K562 (cell line): Measurements from ENCODE around the gene RHEBL1. TPM values are rescaled to one million over a fixed set of nuclear protein-coding genes. Genes with fewer than 3 reads are reported as not detected.

Experiments used
- ATAC-seq: fragments of 200-7000 bp; cut with Tn5 transposase; 3 replicates; pipeline ENCODE4 v1.9.1; 2020; ENCODE audit warnings: moderate library complexity
- BruUV-seq: library from RNA; stranded (reverse); fragments of 400-500 nt; replicated peaks from 2 replicates; lab custom pipeline; 2021; lab: Mats Ljungman, UMichigan
- CTCF ChIA-PET: fragments of 300-600 bp; formaldehyde crosslinking; extraction: SDS; loops from one replicate; lab custom pipeline; 2021; ENCODE audit warnings: low intra/inter-chr PET ratio; lab: Yijun Ruan, JAX
- POLR2A ChIA-PET: fragments of 300-600, 350-650 bp; sonication (Branson Sonifier 250); formaldehyde crosslinking; extraction: SDS; loops from one replicate; lab custom pipeline; 2021; ENCODE audit warnings: antibody characterized with exemption, inconsistent platforms; lab: Yijun Ruan, JAX
- DNase-seq, 4 experiments: peaks; one replicate each; pipeline versions ENCODE4 v3.0.0 to v3.0.0-alpha.2; 2011 to 2018; ENCODE audit warnings: low spot score in 3 of 4, mixed read lengths in 3 of 4; ENCODE audit errors: extremely low read depth in 1 of 4
- FAIRE-seq: peaks from 2 replicates; lab custom pipeline; 2011; peaks lifted over from hg19 to GRCh38; lab: Jason Lieb, UNC
- H2AFZ ChIP-seq: 2 replicates; pipeline ENCODE4 v1.6.0; 2011; ENCODE audit warnings: low read depth, low read length, control low read depth, inconsistent platforms
- H3K27ac ChIP-seq: fragments of 200-600 bp; 3 replicates; pipeline ENCODE4 v1.8.0; 2011; ENCODE audit warnings: low read depth, mild to moderate bottlenecking, control low read depth, inconsistent platforms, low read length, moderate library complexity, mixed read lengths; ENCODE audit errors: extremely low read depth
- H3K27me3 ChIP-seq, 2 experiments: fragments of 300-600 bp in 1 of 2; 2 replicates in 1 of 2; 3 replicates in 1 of 2; pipeline versions ENCODE4 v1.6.0 to v1.8.0; 2011; ENCODE audit warnings: inconsistent platforms in 2 of 2, low read length in 2 of 2, mild to moderate bottlenecking in 1 of 2, mixed read lengths in 1 of 2, moderate library complexity in 1 of 2; ENCODE audit not compliant: control insufficient read depth in 2 of 2, insufficient read depth in 2 of 2
- H3K36me3 ChIP-seq: fragments of 300-600 bp; 3 replicates; pipeline ENCODE4 v1.8.0; 2011; ENCODE audit warnings: mild to moderate bottlenecking, low read length, inconsistent platforms; ENCODE audit not compliant: control insufficient read depth, insufficient read depth
- H3K4me1 ChIP-seq, 2 experiments: fragments of 200-600 bp in 1 of 2; replicated peaks in 1 of 2; 2 replicates in 1 of 2; 3 replicates in 1 of 2; pipeline versions ENCODE4 v1.5.1 to v1.8.0; 2011; ENCODE audit warnings: inconsistent platforms in 2 of 2, low read length in 2 of 2, mild to moderate bottlenecking in 1 of 2, mixed read lengths in 1 of 2, moderate library complexity in 1 of 2; ENCODE audit not compliant: control insufficient read depth in 2 of 2, insufficient read depth in 2 of 2
- H3K4me2 ChIP-seq: 2 replicates; pipeline ENCODE4 v1.6.1; 2011; ENCODE audit warnings: low read length, control low read depth, inconsistent platforms, mixed read lengths; ENCODE audit not compliant: insufficient read depth
- H3K4me3 ChIP-seq: fragments of 200-600 bp; sonication (generic), shearing (Covaris generic); 2 replicates; pipeline ENCODE4 v1.5.1; 2016; ENCODE audit warnings: control low read depth, inconsistent platforms
- H3K79me2 ChIP-seq: fragments of 200-600 bp; 3 replicates; pipeline ENCODE4 v1.8.0; 2011; ENCODE audit warnings: low read length, inconsistent platforms; ENCODE audit not compliant: control insufficient read depth, insufficient read depth
- H3K9ac ChIP-seq, 2 experiments: 2 replicates each; pipeline versions ENCODE4 v1.6.0 to v1.6.1; 2011; ENCODE audit warnings: low read depth in 2 of 2, low read length in 2 of 2, control low read depth in 1 of 2, inconsistent platforms in 1 of 2, mild to moderate bottlenecking in 1 of 2, mixed read lengths in 1 of 2; ENCODE audit not compliant: insufficient read depth in 1 of 2
- H3K9me1 ChIP-seq: one replicate; pipeline ENCODE4 v1.6.0; 2011; ENCODE audit warnings: inconsistent platforms, mild to moderate bottlenecking, low read length, moderate library complexity; ENCODE audit not compliant: control insufficient read depth, insufficient read depth
- H3K9me3 ChIP-seq: replicated peaks from 2 replicates; pipeline ENCODE4 v1.5.1; 2011; ENCODE audit warnings: low read depth, low read length, inconsistent platforms; ENCODE audit not compliant: control insufficient read depth, insufficient read depth
- H4K20me1 ChIP-seq: replicated peaks from 2 replicates; pipeline ENCODE4 v1.6.1; 2011; ENCODE audit warnings: low read length, inconsistent platforms, mixed read lengths; ENCODE audit not compliant: control insufficient read depth, insufficient read depth
- BRD9 ChIP-seq: fragments of 450-650 bp; IDR thresholded peaks from 2 replicates; pipeline ENCODE4 v1.6.1; 2018; ENCODE audit warnings: low read depth; ENCODE audit not compliant: partially characterized antibody
- COPS2 ChIP-seq: fragments of 450-650 bp; conservative IDR thresholded peaks from 2 replicates; pipeline ENCODE4 v1.6.1; 2016; ENCODE audit warnings: mild to moderate bottlenecking, moderate library complexity
- E2F6 ChIP-seq, 2 experiments: IDR thresholded peaks; 2 replicates each; pipeline ENCODE4 v1.6.1; 2011; ENCODE audit warnings: borderline replicate concordance in 1 of 2, control low read depth in 1 of 2, low read depth in 1 of 2, low read length in 1 of 2, mild to moderate bottlenecking in 1 of 2, mixed read lengths in 1 of 2, moderate library complexity in 1 of 2; ENCODE audit not compliant: insufficient read depth in 1 of 2, insufficient read length in 1 of 2, poor library complexity in 1 of 2, severe bottlenecking in 1 of 2; ENCODE audit errors: extremely low read depth in 1 of 2
- GABPA ChIP-seq: fragments of 200-800 bp; sonication (Bioruptor generic); conservative IDR thresholded peaks from 2 replicates; pipeline ENCODE4 v1.6.1; 2016; ENCODE audit warnings: low read depth, missing genetic modification characterization, missing compliant biosample characterization
- HMGN3 ChIP-seq: IDR thresholded peaks from 2 replicates; pipeline ENCODE4 v1.6.1; 2011; ENCODE audit warnings: borderline replicate concordance, low read depth, mild to moderate bottlenecking, mixed read lengths, low read length; ENCODE audit not compliant: insufficient read length; ENCODE audit errors: extremely low read depth
- KDM4B ChIP-seq, 2 experiments: fragments of 450-650 bp in 1 of 2; sonication (generic) in 1 of 2; IDR thresholded peaks; 2 replicates each; pipeline ENCODE4 v1.6.1; 2016 to 2017; ENCODE audit warnings: borderline replicate concordance in 2 of 2, antibody characterized with exemption in 1 of 2, low read depth in 1 of 2, mild to moderate bottlenecking in 1 of 2
- NFXL1 ChIP-seq: fragments of 450-650 bp; formaldehyde crosslinking; IDR thresholded peaks from 2 replicates; pipeline ENCODE4 v1.4.0; 2021; ENCODE audit warnings: mild to moderate bottlenecking
- RBM17 ChIP-seq: fragments of 200-400 bp; formaldehyde crosslinking; IDR thresholded peaks from 2 replicates; pipeline ENCODE4 v1.6.1; 2017; ENCODE audit warnings: low read depth, mild to moderate bottlenecking, low read length, borderline replicate concordance
- SRSF9 ChIP-seq: fragments of 200-400 bp; formaldehyde crosslinking; IDR thresholded peaks from 2 replicates; pipeline ENCODE4 v1.6.1; 2017; ENCODE audit warnings: low read depth, low read length, borderline replicate concordance
- TOE1 ChIP-seq, 2 experiments: fragments of 450-650 bp in 1 of 2; sonication (generic) in 1 of 2; formaldehyde crosslinking in 1 of 2; IDR thresholded peaks; 2 replicates each; pipeline versions ENCODE4 v1.7.1 to v1.8.0; 2016 to 2022; ENCODE audit warnings: borderline replicate concordance in 2 of 2, mild to moderate bottlenecking in 2 of 2, antibody characterized with exemption in 1 of 2, inconsistent platforms in 1 of 2, low read depth in 1 of 2, missing genetic modification reagents in 1 of 2, moderate library complexity in 1 of 2
- YBX1 ChIP-seq: fragments of 450-650 bp; IDR thresholded peaks from 2 replicates; pipeline ENCODE4 v1.7.1; 2016; ENCODE audit warnings: mild to moderate bottlenecking
- ZNF274 ChIP-seq: IDR thresholded peaks from 2 replicates; pipeline ENCODE4 v1.6.1; 2011; ENCODE audit warnings: low read depth, mild to moderate bottlenecking, low read length, moderate library complexity, borderline replicate concordance
- ZNF398 ChIP-seq: fragments of 250-450 bp; sonication (Bioruptor Pico); IDR thresholded peaks from 2 replicates; pipeline ENCODE4 v1.8.0; 2021; ENCODE audit warnings: moderate library complexity, mild to moderate bottlenecking, inconsistent platforms
- WGBS: fragments of 100-300 bp; shearing (Covaris generic); methylation state at CpG from one replicate; pipeline ENCODE4 v1.1.6; 2016; ENCODE audit warnings: low coverage, mixed read lengths; ENCODE audit not compliant: insufficient coverage; ENCODE audit errors: missing lambda C conversion rate; 5-methylcytosine and 5-hydroxymethylcytosine counted together
- in situ Hi-C: fragments of 300-500 bp; cut with MboI; formaldehyde crosslinking; loops from 4 replicates; pipeline ENCODE4 v1.15.0; 2018; ENCODE audit warnings: inconsistent platforms, mixed read lengths
- intact Hi-C: fragments of 100-400 bp; cut with micrococcal nuclease; formaldehyde crosslinking; loops from 2 replicates; pipeline ENCODE4 v1.14.2; 2022
- polyA plus RNA-seq, 8 experiments: library from polyadenylated mRNA; depleted of rRNA in 4 of 8; stranded (reverse) in 5 of 8; unstranded in 3 of 8; fragments of >200 nt; fragmentation: Nextera tagmentation in 2 of 8; fragmentation: Illumina TruSeq in 1 of 8; extraction: Ambion mirVana in 2 of 8; extraction: Trizol in 1 of 8; gene quantifications; 2 replicates each; pipeline versions ENCODE4 v1.2.1 to v1.2.3, GENCODE V29; 2011 to 2014; ENCODE audit warnings: inconsistent platforms in 1 of 8, missing spikeins in 1 of 8
- total RNA-seq, 7 experiments: library from RNA; depleted of rRNA in 6 of 7; stranded (reverse); fragments of >200 nt in 6 of 7; fragmentation: Illumina TruSeq in 2 of 7; extraction: Trizol in 2 of 7; gene quantifications; 2 replicates each; pipeline versions ENCODE4 v1.2.1 to v1.2.3, GENCODE V29; 2011 to 2021; ENCODE audit warnings: low replicate concordance in 1 of 7

RHEBL1 gene
- total and polyA plus RNA-seq, 9 of the 15 experiments (the other 6 are each of a cell fraction or from before 2014, with no cell fraction given): 4.3 to 36.1 (median 8.2) TPM

GRCh38 chr12:49104822-49105221 is 35.0 kb upstream of the RHEBL1 start:
- FAIRE-seq (no peak), DNase-seq (no peak), ATAC-seq (no peak)
- Histone ChIP-seq H3K9me3 (no peaks in the 10 kb centered on the region), H3K4me2 (no peak overlapping the region), H3K27me3 (no peaks in the 10 kb centered on the region), H3K9ac (no peak overlapping the region), H2AFZ (no peak overlapping the region), H4K20me1 (no peaks in the 10 kb centered on the region; the same call in 1 of the 2 replicates), H3K4me3 (no peak overlapping the region), H3K36me3 (peaks cover 79% of the 10 kb centered on the region), H3K9me1 (peaks cover 4% of the 10 kb centered on the region), H3K79me2 (peaks cover 34% of the 10 kb centered on the region), H3K4me1 (peaks cover 5 to 21% of the 10 kb centered on the region in 2 experiments; a peak in 4 of 5 replicates), H3K27ac (no peak overlapping the region)
- intact Hi-C loops: no loop called here
- BruUV-seq: no TSS peak
- 64% methylated on average over 3 of the region's 3 CpGs for WGBS
- POLR2A ChIA-PET: interaction anchor here (0.6 to 10.9 kb wide), 4 partner anchors 11 to 747 kb away, joined by 3 to 112 read pairs (median 58); partner anchors contain the start of genes DHH and TUBA1B
- in situ Hi-C loops: no loop called here
- CTCF ChIA-PET: no interaction called here
- no peak for TF ChIP-seq E2F6 (IDR thresholded peaks at IDR 0.05; ENCODE audit: borderline replicate concordance in 1 of 2, extremely low read depth in 1 of 2, insufficient read depth in 1 of 2, insufficient read length in 1 of 2, low read depth in 1 of 2, low read length in 1 of 2, poor library complexity in 1 of 2, severe bottlenecking in 1 of 2)
- TF ChIP-seq SRSF9: no peak
- TF ChIP-seq ZNF398: no peak
- no peak for TF ChIP-seq BRD9
- TF ChIP-seq TOE1 (IDR thresholded peaks at IDR 0.05; ENCODE audit: borderline replicate concordance): no peak
- no peak for TF ChIP-seq TOE1 (CRISPR knock-in tag; IDR thresholded peaks at IDR 0.05; ENCODE audit: borderline replicate concordance, low read depth)
- no peak for TF ChIP-seq NFXL1 (CRISPR knock-in tag)
- no peak for TF ChIP-seq RBM17
- TF ChIP-seq COPS2: no peak
- TF ChIP-seq YBX1: no peak
- no peak for TF ChIP-seq KDM4B (IDR thresholded peaks at IDR 0.05; ENCODE audit: borderline replicate concordance in 2 of 2, low read depth in 1 of 2)
- no peak for TF ChIP-seq ZNF274
- no peak for TF ChIP-seq GABPA (tag)
- TF ChIP-seq HMGN3: no peak
